Measurements from ENCODE around the gene AK5.

Gene AK5

GRCh38 chr1:77281491-77282186 is at the start of gene AK5:
AK5 (plus strand) TSS chr1:77282019; CDS start chr1:77282314, 295 bp downstream.
- no peak for DNase-seq

GRCh38 chr1:77232829-77233228 is 49.0 kb upstream of the AK5 start:
- DNase-seq: no peak

DNA sequence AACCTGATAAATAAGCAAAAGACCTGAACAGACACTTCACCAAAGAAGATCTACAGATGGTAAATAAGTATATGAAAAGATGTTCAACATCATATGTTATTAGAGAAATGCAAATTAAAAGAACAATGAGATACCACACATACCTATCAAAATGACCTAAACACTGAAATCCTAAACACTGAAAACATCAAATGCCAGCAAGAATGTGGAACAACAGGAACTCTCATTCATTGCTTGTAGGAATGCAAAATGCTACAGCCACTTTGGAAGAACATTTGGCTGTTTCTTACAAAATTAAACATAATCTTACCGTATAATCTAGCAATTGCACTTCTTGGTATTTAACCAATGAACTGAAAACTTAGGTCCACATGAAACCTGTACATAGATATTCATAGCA is 47.7 kb upstream of the AK5 start:
- no peak for DNase-seq

DNA sequence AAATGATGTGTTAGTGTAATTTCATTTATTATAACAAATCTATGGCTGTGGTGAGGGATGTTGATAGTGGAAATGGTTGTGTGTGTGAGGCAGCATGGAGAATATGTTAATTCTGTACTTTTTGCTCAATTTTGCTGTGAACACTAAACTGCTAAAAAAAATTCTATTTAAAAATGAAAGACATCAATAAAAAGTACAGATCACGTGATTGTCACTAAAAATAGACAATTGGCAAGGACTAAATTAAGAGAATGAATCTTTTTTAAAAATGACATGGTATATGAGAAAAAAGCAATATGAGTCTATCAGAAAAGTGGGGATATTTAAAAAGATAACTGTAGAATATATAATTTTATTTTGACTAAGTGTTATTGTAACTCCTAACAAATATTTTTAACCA is 46.9 kb upstream of the AK5 start:
- no peak for DNase-seq

DNA sequence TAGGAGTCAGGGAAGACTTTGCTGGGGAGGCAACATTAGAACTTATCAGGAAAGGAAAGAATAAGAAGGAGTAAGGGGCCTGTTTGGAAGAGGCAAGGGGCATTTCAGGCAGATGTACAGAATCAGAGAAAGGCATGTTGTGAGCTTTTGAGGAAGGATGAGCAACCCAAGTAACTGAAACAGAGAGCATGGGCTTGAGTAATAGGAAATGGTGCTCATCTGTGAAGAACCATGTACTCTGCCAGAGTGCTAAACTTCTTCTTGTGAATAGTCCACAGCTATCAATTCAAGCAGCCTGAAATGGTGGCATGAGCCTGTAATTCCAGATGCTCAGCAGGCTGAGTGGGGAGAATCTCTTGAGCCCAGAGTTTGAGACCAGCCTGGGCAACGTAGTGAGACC is 43.4 kb upstream of the AK5 start:
- no peak for DNase-seq

DNA sequence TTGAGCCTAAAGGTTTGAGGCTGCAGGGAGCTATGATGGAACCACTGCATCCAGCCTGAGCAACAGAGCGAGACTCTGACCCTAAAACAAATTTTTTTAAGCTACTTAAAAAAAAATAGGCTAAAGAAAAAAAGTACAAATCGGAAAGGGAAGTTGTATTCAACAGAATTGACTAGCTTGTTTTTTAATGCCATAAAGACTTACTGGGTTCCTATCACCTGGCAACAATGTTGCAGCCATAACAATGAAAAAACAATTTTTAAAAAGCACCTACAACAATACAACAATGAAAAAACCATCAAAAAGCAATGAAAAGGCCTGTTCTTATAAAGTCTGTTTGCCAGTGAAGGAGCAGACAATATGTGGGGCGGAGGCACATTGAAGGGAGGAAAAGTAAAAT is 42.5 kb upstream of the AK5 start:
- DNase-seq: no peak

DNA sequence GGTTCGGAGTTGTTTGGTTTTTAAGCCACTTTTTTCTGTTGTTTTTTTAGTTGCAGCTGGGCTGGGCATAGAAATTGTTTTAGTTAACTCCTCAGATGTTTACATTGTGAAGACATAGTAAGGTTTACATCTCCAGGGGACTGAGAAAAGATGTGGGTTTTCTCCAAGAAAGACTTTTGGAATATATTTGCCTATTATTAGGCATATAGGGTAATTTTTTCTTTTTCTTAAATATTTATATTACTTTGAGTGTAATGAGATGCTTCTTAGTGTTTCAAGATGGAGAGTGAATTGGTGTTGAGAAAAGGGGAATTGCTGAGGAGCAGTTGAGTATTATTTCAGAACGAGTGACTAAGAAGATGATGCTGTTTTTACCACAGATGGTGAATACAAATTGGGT is 36.0 kb upstream of the AK5 start:
- no peak for DNase-seq

DNA sequence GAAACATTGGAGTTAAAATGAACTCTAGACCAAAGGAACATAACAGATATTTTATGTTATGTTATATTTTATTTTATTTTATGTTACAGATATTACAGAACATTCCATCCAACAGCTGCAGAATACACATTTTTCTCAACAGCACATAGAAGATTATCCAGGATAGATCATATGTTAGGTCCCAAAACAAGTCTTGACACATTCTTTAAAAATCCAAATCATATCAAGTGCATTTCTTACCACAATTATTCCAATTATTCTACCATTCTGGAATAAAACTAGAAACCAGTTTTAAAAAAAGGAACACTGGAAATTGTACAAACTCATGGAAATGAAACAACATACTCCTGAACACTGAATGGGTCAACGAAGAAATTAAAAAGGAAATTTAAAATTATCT is 31.7 kb upstream of the AK5 start:
- DNase-seq: no peak

GRCh38 chr1:77253211-77253610 is 28.6 kb upstream of the AK5 start:
- DNase-seq: no peak

DNA sequence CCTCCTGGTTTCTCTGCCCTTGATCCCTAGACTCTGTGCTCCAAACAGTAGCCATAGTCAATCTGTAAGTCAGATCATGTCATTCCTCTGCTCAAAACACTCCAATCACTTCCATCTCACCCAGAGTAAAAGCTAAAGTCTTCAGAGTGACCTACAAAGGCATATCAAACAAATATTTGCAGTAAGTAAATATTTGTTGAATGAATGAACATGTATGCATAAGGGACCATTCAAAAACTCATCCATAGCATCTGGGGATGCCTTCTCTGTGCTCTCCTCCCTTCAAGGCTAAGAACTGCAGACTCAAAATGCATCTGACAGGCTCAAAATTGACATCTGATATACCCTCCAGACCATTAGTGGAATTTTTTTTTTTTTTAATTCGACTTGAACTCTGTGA is 18.1 kb upstream of the AK5 start:
- no peak for DNase-seq

DNA sequence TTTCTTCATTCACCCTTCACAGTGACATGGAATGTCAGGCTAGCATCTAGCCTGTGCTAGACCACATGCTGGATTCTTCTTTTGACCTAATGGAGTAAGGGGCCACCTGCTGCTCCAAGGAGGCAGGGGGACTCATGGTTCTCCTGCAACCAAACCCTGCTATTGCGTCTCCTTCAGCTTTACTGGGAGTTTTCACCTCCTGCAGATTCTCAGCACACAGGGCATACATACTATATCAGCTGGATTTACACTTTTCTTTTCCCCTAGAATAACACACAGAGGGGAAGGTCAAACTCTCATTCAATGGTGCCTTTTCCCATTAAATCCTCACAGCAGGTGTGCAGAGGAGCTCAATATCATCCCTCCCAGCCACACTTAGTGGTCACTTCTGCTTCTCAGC is 16.6 kb upstream of the AK5 start:
- DNase-seq: no peak

DNA sequence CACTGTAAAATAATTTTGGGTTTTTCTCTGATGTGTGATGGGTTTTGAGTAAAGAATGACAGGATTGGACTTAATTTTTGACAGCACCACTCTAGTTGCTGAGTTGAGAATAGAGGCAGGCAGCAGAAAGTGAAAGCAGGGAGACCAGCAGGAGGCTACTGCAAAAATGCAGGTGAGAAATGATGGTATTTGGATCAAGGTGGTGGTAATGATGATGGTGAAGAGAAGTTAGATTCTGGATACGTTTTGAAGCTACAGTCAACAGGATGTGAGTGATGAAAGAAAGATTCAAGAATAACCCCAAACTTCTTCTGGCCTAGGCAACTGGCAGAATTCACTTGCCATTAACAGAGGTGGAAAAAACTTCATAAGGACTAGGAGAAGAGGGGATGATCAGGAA is 14.8 kb upstream of the AK5 start:
- DNase-seq: no peak

- no peak for DNase-seq
Observed at GRCh38 chr1:77271852-77272580, 9.8 kb upstream of the AK5 start.

- no peak for DNase-seq
Observed at GRCh38 chr1:77273891-77274290, 7.9 kb upstream of the AK5 start.

DNA sequence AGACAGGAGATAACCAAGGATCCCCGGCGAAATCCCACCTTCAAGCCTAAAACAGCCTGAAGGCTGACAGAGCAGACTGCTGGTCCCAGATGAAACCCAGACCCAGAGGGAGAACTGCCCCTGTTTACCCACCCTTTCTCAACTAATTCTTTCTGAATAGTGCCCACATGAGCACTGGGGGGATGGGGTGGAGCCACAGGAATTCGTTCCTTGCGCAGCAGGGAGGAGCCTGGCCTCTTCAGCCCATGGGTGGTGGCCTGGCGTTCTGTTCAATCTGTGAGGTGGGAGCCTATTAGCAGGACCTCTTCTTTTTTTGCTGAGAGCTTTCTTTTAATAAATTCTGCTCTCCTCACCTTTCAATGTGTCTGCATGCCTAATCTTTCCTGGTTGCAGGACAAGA is 6.6 kb upstream of the AK5 start:
- no peak for DNase-seq

- DNase-seq: no peak
Observed at GRCh38 chr1:77276941-77277340, 4.9 kb upstream of the AK5 start.

DNA sequence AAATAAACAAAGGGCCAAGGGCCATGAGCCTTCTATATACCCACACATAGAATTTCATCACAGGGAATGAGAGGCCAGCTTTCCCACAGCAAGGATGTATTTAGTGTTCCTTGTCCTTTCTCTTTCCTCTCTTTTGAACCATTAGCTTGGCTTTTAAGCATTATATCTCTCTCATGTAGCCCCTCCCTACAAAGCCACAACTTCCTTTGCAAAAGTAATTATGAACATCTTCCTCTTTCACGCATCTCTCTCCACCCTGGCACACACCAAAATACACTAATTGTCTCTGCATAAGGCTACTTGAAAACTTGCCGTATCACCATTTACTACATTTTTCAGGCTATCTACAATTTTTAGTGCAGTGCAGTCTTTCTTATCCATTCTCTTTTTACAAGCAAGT is 1.9 kb upstream of the AK5 start:
- DNase-seq: no peak

GRCh38 chr1:77280962-77281361 is 857 bp upstream of the AK5 start:
- no peak for DNase-seq

DNA sequence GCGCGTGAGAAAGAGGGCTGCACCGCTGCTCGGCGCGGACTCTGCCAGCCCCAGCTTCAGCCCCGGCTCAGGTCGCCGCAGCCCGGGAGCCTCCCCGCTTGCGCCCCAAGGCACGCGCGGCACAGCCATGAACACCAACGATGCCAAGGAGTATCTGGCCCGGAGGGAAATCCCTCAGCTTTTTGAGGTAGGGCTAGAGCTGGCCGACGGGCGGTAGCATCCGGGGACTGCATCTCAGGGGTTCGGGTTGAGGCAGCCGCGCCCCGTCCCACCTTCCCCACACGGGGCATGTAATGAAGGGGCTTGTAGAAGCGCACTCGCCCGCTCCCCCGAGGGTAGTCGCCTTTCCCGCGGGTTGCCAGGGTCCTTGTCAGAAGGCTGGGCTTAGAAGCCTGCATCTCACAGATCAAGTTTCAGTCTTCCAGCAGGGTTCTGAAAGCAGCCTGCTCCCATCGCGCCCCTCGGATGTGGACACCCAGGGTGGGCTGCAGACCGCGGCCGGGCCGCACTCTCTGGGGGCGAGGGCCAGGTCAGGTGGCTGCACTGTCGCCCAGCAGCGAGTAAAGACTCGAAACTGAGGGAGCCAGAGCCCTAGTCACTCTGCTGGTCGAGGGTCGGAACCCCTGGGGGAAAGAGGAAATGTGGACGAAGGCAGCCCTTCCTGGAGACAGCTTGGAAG is 507 bp downstream of the AK5 start:
- DNase-seq: no peak

GRCh38 chr1:77282866-77283539 is 1.2 kb downstream of the AK5 start:
- DNase-seq: no peak

DNA sequence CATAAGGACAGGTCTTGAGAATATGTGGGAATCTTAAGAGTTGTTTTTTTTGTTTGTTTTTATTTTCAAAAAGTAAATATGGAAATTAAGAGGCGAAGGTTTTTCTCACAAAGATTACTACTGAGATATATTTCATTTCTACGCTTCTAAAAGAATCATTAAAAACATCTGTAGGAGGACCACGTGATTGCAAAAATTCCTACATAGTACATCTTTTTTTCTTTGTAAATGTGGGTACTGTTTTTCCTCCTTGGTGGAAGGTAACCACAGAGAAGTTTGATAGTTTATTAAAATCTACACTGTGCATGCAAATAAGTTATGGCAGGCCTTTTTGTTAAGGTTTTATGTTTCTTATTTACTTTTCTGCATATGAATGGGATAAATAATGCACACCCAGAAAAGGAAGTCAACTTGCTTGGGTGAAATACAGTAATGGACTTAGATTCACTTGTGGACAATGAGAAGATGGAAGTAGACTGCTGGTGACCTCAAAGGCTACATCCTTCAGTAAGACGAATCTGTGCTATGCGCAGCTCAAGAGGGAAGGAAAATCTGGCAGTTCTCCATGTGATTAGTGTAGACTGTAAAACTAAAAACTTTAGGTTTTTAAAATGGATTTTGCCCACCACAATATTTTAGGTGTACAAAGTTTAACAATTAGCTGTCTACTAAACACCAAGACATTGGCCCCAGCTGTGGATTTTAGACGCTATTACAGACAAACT is 2.0 kb downstream of the AK5 start:
- no peak for DNase-seq

- DNase-seq: no peak
Observed at GRCh38 chr1:77287535-77287934, 5.7 kb downstream of the AK5 start.

GRCh38 chr1:77288275-77288674 is 6.5 kb downstream of the AK5 start:
- DNase-seq: no peak

Measured in kidney glomerular epithelial cell (primary cell).